Pancreas (tissue), 10 donors: ENCODE results near the gene ZNF511. TPM values are rescaled to one million over a fixed set of nuclear protein-coding genes. Genes with fewer than 3 reads are reported as not detected.

ENCODE experiments used
- ATAC-seq, 4 donors: fragments of 200-7000 bp; cut with Tn5 transposase; one replicate each; pipeline versions ENCODE4 v1.8.0 to v1.9.1; 2020; ENCODE audit warnings: mild to moderate bottlenecking in 4 of 4, moderate library complexity in 4 of 4
- DNase-seq, 6 donors: peaks; one replicate each; pipeline ENCODE4 v3.0.0-alpha.2; 2020
- FAIRE-seq: peaks from 2 replicates; lab custom pipeline; 2012; peaks lifted over from hg19 to GRCh38; lab: Jason Lieb, UNC
- H3K27ac ChIP-seq, 4 donors: fragments of 200-600 bp; sonication (generic); 1 replicate in 3 of 4; 2 replicates in 1 of 4; pipeline versions ENCODE4 v1.5.0 to v1.8.0; 2020
- H3K27me3 ChIP-seq, 4 donors: fragments of 200-600 bp; one replicate each; pipeline ENCODE4 v1.8.0; 2021
- H3K36me3 ChIP-seq, 3 donors: fragments of 200-600 bp; sonication (generic) in 1 of 3; one replicate each; pipeline versions ENCODE4 v1.5.0 to v1.8.0; 2020 to 2021
- H3K4me1 ChIP-seq, 3 donors: fragments of 200-600 bp; one replicate each; pipeline ENCODE4 v1.8.0; 2021
- H3K4me3 ChIP-seq, 4 donors: fragments of 200-600 bp; sonication (generic) in 2 of 4; one replicate each; pipeline versions ENCODE4 v1.5.0 to v1.8.0; 2020 to 2021
- H3K9me3 ChIP-seq, 4 donors: fragments of 200-600 bp; one replicate each; pipeline ENCODE4 v1.8.0; 2021
- CTCF ChIP-seq, 4 donors: fragments of 200-600 bp; sonication (generic) in 3 of 4; IDR thresholded peaks; one replicate each; pipeline versions ENCODE4 v1.5.0 to v1.8.0; 2021; ENCODE audit warnings: antibody characterized with exemption in 4 of 4
- WGBS, 2 donors: extraction: QIAGEN DNeasy Blood & Tissue Kit; methylation state at CpG; one replicate each; pipeline ENCODE4 v1.1.7; 2013; 5-methylcytosine and 5-hydroxymethylcytosine counted together
- intact Hi-C, 3 donors: fragments of 100-400 bp; cut with DNase I; formaldehyde crosslinking; loops; one replicate each; pipeline versions ENCODE4 v1.11.1 to v1.14.2; 2022
- polyA plus RNA-seq, 2 donors: library from polyadenylated mRNA; stranded (reverse); fragments of 200-250 nt; gene quantifications; one replicate each; pipeline ENCODE4 v1.2.3, GENCODE V29; 2013
- total RNA-seq, 6 donors: library from RNA; stranded (reverse); fragmentation: NEBNext Ultra II Directional in 4 of 6; extraction: Animal tissue kit (Norgen Biotek cat#: 25700) in 4 of 6; gene quantifications; one replicate each; pipeline versions ENCODE4 v1.2.1 to v1.2.4, GENCODE V29; 2021 to 2023
- donor health status: healthy with polysubstance abuse.
- donor health status: DM: no; HTN: no; CAD: no; lungs with moderate emphysema.
- donor health status: DM: no; HTN: no; CAD: no.
- donor health status: control.
- donor health status: control.
- donor health status: Bipolar disorder and iron deficiency.
- donor health status: DM: yes; HTN: yes; CAD: no.
- donor health status: DM: no; HTN: no; CAD: no.
- donor health status: DM: no; HTN: no; CAD: no.
- donor health status: DM: yes; HTN: yes; CAD: no.

Gene ZNF511
- total and polyA plus RNA-seq, 8 donors, result 13.3 to 40.3 (median 17.3) TPM

- Histone ChIP-seq H3K4me1 (no peaks in the 10 kb centered on the region), H3K4me3 (no peak overlapping the region), H3K9me3 (no peaks in the 10 kb centered on the region), H3K27ac (no peak overlapping the region), H3K36me3 (no peaks in the 10 kb centered on the region), H3K27me3 (peaks cover 0 to 4% (median 0%) of the 10 kb centered on the region in 4 donors)
- no peak for TF ChIP-seq CTCF (IDR thresholded peaks at IDR 0.05)
- DNase-seq (no peak), FAIRE-seq (no peak), ATAC-seq (no peak)
- 63 to 64% methylated on average over 10 to 11 of the region's 11 CpGs for WGBS, 2 donors
- intact Hi-C loops, result no loop called here
Observed at GRCh38 chr10:133346413-133346812, 37.7 kb downstream of the ZNF511 start.

GRCh38 chr10:133347710-133348517 lies 39.2 kb downstream of the ZNF511 start:
- intact Hi-C loops, result no loop called here
- Histone ChIP-seq H3K36me3 (no peaks in the 10 kb centered on the region), H3K27ac (no peak overlapping the region), H3K4me1 (no peaks in the 10 kb centered on the region), H3K27me3 (peaks cover 0 to 4% (median 0%) of the 10 kb centered on the region in 4 donors), H3K9me3 (no peaks in the 10 kb centered on the region), H3K4me3 (no peak overlapping the region)
- TF ChIP-seq CTCF (IDR thresholded peaks at IDR 0.05), result no peak
- ATAC-seq (no peak), DNase-seq (no peak), FAIRE-seq (no peak)
- WGBS, 2 donors, result 40 to 53% methylated on average over 12 to 16 of the region's 16 CpGs

- ATAC-seq (no peak), FAIRE-seq (no peak), DNase-seq (no peak)
- no peak overlapping the region for H3K27ac ChIP-seq
- H3K9me3 ChIP-seq, result no peaks in the 10 kb centered on the region
- 66 to 81% methylated on average over 8 of the region's 8 CpGs for WGBS, 2 donors
- intact Hi-C loops, result no loop called here
- no peaks in the 10 kb centered on the region for H3K4me1 ChIP-seq
- no peak overlapping the region for H3K4me3 ChIP-seq
- H3K27me3 ChIP-seq, result no peaks in the 10 kb centered on the region
- no peak for TF ChIP-seq CTCF (IDR thresholded peaks at IDR 0.05)
- H3K36me3 ChIP-seq, result no peaks in the 10 kb centered on the region
Observed at GRCh38 chr10:133349160-133349568, 40.5 kb downstream of the ZNF511 start.

GRCh38 chr10:133349577-133350011 lies 40.9 kb downstream of the ZNF511 start:
- no peaks in the 10 kb centered on the region for H3K27me3 ChIP-seq
- intact Hi-C loops, result no loop called here
- no peaks in the 10 kb centered on the region for H3K9me3 ChIP-seq
- H3K4me3 ChIP-seq, result no peak overlapping the region
- ATAC-seq (no peak), DNase-seq (peak in 1 of 6 donors; percentile 72), FAIRE-seq (no peak)
- 69 to 70% methylated on average over 9 of the region's 9 CpGs for WGBS, 2 donors
- no peak for TF ChIP-seq CTCF (IDR thresholded peaks at IDR 0.05)
- H3K36me3 ChIP-seq, result no peaks in the 10 kb centered on the region
- H3K4me1 ChIP-seq, result no peaks in the 10 kb centered on the region
- no peak overlapping the region for H3K27ac ChIP-seq
